ENCODE results near the gene BCKDK. TPM values are rescaled to one million over a fixed set of nuclear protein-coding genes. Genes with fewer than 3 reads are reported as not detected.

BCKDK gene
- total RNA-seq, 1 donor from 2014 or later = 85.8 TPM

DNA sequence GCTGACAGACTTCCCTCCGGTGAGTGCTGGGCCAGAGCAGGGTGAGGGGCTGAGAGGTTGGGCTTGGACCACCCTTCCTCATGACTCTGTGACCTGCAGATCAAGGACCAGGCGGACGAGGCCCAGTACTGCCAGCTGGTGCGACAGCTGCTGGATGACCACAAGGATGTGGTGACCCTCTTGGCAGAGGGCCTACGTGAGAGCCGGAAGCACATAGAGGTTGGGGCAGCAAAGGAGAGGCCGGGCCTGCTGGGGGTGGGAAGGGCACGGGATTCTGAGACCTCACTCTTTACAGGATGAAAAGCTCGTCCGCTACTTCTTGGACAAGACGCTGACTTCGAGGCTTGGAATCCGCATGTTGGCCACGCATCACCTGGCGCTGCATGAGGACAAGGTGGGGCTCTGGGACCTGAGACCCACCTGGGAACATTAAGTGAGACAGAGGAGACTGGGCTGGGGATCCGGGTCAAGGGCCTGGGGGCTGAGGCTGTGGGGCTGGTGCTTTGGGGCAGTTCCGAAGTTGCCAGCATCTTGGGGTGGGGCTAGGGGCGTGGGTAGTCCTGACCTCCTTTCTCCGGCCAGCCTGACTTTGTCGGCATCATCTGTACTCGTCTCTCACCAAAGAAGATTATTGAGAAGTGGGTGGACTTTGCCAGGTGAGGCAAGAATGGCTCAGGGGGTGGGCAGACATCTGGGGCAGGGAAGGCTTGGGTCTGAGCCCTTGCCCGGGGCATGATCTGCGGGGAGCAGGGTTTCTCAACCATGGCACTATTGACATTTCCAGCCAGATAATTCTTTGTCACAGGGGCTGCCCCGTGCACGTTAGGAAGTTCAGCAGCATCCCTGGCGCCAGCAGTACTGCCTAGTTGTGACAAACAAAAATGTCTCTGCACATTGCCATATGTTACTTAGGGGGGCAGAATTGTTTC lies 2.2 kb downstream of the BCKDK start:
- no peaks in the 10 kb centered on the region for H3K27me3 ChIP-seq
- intact Hi-C loops (cut with DNase I) = no loop called here
- DNase-seq (ENCODE audit: low spot score in 2 of 2) = no peak
- TF ChIP-seq, protein P1, sequence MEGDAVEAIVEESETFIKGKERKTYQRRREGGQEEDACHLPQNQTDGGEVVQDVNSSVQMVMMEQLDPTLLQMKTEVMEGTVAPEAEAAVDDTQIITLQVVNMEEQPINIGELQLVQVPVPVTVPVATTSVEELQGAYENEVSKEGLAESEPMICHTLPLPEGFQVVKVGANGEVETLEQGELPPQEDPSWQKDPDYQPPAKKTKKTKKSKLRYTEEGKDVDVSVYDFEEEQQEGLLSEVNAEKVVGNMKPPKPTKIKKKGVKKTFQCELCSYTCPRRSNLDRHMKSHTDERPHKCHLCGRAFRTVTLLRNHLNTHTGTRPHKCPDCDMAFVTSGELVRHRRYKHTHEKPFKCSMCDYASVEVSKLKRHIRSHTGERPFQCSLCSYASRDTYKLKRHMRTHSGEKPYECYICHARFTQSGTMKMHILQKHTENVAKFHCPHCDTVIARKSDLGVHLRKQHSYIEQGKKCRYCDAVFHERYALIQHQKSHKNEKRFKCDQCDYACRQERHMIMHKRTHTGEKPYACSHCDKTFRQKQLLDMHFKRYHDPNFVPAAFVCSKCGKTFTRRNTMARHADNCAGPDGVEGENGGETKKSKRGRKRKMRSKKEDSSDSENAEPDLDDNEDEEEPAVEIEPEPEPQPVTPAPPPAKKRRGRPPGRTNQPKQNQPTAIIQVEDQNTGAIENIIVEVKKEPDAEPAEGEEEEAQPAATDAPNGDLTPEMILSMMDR (IDR thresholded peaks at IDR 0.05) = no peak
- peaks cover 27 to 36% of the 10 kb centered on the region in 2 donors for H3K36me3 ChIP-seq
- H3K4me3 ChIP-seq = no peak overlapping the region
- H3K27ac ChIP-seq = no peak overlapping the region
- H3K4me1 ChIP-seq = peaks cover 9 to 17% of the 10 kb centered on the region in 2 donors
- H3K9me3 ChIP-seq = no peaks in the 10 kb centered on the region

DNA sequence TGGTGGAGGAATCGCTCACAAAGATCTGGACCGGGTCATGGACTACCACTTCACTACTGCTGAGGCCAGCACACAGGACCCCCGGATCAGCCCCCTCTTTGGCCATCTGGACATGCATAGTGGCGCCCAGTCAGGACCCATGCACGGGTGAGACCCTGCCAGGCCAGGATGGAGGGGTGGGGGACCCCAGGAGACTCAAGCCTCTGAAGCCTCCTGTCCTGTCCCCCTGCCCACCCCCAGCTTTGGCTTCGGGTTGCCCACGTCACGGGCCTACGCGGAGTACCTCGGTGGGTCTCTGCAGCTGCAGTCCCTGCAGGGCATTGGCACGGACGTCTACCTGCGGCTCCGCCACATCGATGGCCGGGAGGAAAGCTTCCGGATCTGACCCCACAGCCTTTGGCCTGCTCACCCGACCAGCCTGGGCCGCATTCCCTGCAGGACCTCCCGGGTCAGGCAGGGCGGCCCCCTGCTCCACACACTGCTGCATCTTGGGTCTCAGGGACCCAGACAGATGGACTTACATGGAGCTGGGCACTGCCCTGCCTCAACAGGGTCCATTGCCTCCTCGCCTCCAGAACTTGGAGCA lies 3.8 kb downstream of the BCKDK start:
- TF ChIP-seq, protein P1 (IDR thresholded peaks at IDR 0.05) = no peak
- Histone ChIP-seq H3K36me3 (peaks cover 27 to 36% of the 10 kb centered on the region in 2 donors), H3K4me1 (peaks cover 9 to 11% of the 10 kb centered on the region in 2 donors), H3K9me3 (no peaks in the 10 kb centered on the region), H3K4me3 (no peak overlapping the region), H3K27me3 (no peaks in the 10 kb centered on the region), H3K27ac (peak overlapping the region in 1 of 2 donors; percentile 43)
- DNase-seq (ENCODE audit: low spot score in 2 of 2) = no peak
- intact Hi-C loops (cut with DNase I) = no loop called here

DNA sequence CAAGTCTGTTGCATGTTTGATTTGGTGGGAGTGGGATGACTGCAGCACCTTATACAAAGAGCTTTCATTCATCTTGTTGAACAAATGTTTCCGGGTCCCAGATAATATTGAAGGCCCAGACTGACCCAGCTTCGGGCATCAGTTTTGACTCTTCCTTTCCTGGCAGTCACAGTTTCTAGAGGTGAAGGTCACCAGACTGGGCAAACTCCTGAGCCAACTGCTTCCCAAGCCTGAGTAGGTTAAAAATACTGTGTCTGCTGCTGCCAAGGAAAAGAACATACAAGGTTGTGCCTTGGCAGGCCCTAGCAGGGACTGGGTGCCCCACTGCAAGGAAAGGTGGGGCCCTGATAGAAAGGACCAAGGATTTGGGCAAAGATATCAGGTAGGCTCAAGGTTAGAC lies 4.5 kb downstream of the BCKDK start:
- TF ChIP-seq, protein P1 (IDR thresholded peaks at IDR 0.05) = no peak
- no peak overlapping the region for H3K4me3 ChIP-seq
- H3K9me3 ChIP-seq = no peaks in the 10 kb centered on the region
- no peaks in the 10 kb centered on the region for H3K27me3 ChIP-seq
- intact Hi-C loops (cut with DNase I) = no loop called here
- peaks cover 27 to 36% of the 10 kb centered on the region in 2 donors for H3K36me3 ChIP-seq
- peaks cover 9 to 11% of the 10 kb centered on the region in 2 donors for H3K4me1 ChIP-seq
- no peak for DNase-seq (ENCODE audit: low spot score in 2 of 2)
- H3K27ac ChIP-seq = peak overlapping the region; percentile 43 to 46

DNA sequence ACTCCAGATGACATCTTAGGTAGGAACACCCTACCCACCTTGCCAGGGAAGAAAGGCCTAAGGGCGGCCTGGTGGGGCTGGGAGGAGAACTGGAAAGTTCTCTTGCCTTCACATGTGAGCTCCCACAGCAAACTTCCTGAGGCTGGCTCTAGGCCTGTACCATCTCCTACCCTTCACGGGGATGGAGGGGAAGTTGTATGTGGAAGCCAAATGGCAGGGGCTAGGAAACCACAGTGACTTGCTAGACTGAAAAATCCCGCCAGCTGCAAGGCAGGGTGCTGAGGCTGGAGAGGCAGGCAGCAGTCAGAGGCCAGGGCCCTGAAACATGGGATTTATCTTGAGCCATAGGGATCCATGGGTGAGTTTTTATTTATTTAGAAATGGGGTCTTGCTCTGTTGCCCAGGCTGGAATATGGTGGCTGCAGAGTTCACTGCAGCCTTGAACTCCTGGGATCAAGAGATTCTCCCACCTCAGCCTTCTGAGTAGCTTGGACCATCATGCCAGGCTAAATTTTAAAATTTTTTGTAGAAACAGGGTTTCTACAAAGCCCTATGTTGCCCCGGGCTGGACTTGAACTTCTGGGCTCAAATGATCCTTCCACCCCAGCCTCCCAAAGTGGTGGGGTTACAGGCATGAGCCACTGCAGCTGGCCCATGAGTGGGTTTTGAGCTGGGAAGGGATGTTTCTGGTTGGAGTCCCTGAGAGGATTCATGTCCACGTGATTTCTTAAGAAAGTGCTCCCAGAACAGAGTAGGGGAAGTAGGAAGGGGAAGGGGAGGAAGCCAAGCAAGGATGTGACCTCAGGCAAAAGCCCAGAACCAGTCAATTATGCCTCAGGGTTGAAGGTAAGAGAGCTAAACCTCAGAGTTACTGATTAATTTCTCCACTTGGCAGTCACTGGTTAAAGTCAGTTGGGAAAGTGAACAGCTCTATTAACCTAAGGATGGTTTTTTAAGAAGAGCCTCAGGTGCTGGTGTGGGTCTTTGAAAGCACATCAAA lies 5.2 kb downstream of the BCKDK start:
- TF ChIP-seq, protein P1 (IDR thresholded peaks at IDR 0.05) = no peak
- Histone ChIP-seq H3K36me3 (peaks cover 27 to 36% of the 10 kb centered on the region in 2 donors), H3K4me3 (no peak overlapping the region), H3K27ac (peak overlapping the region; percentile 43 to 46), H3K9me3 (no peaks in the 10 kb centered on the region), H3K4me1 (peaks cover 8 to 10% of the 10 kb centered on the region in 2 donors), H3K27me3 (no peaks in the 10 kb centered on the region)
- no peak for DNase-seq (ENCODE audit: low spot score in 2 of 2)
- intact Hi-C loops (cut with DNase I) = no loop called here

DNA sequence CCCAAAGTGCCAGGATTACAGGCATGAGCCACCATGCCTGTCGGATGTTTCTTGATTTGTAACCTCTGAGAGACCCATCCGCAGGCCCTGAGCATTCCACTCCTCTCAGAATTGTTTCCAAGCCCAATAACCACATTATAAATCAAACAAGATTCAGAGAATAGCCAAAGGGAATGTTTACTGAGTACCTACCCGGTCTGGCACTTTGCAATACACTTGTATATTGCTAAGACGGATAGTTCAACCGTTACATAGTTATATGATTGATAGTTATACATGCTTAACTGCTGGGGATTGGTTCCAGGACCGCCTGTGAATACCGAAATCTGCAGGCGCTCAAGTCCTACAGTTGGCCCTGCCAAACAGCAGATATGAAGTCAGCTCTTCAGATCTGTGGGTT lies 6.3 kb downstream of the BCKDK start:
- Histone ChIP-seq H3K4me1 (peaks cover 0 to 13% of the 10 kb centered on the region in 2 donors), H3K27me3 (no peaks in the 10 kb centered on the region), H3K36me3 (peaks cover 27 to 36% of the 10 kb centered on the region in 2 donors), H3K4me3 (no peak overlapping the region), H3K27ac (no peak overlapping the region), H3K9me3 (no peaks in the 10 kb centered on the region)
- TF ChIP-seq, protein P1 (IDR thresholded peaks at IDR 0.05) = no peak
- intact Hi-C loops (cut with DNase I) = no loop called here
- no peak for DNase-seq (ENCODE audit: low spot score in 2 of 2)
